SU-DHL-6 (cell line): Measurements from ENCODE around the gene PFKFB1.

Experiments used
- H2AFZ ChIP-seq: fragments of 200-600 bp; sonication (generic); 2 replicates; pipeline ENCODE4 v1.6.1; 2014; ENCODE audit warnings: low read depth, mild to moderate bottlenecking, moderate library complexity, mixed read lengths, antibody characterized with exemption, low read length; ENCODE audit not compliant: severe bottlenecking
- H3F3A ChIP-seq: fragments of 200-600 bp; shearing (Covaris generic); 2 replicates; pipeline ENCODE4 v1.6.0; 2016; ENCODE audit warnings: antibody characterized with exemption, mild to moderate bottlenecking; ENCODE audit not compliant: insufficient read depth
- H3K27ac ChIP-seq: fragments of 200-600 bp; sonication (generic); 2 replicates; pipeline ENCODE4 v1.5.1; 2016; ENCODE audit warnings: low read depth, mild to moderate bottlenecking, low read length, moderate library complexity, mixed read lengths
- H3K27me3 ChIP-seq: fragments of 200-600 bp; sonication (generic), shearing (Covaris generic); 2 replicates; pipeline ENCODE4 v1.6.0; 2014; ENCODE audit warnings: mild to moderate bottlenecking, low read length
- H3K36me3 ChIP-seq: fragments of 200-600 bp; sonication (generic); 2 replicates; pipeline ENCODE4 v1.6.1; 2014; ENCODE audit warnings: mild to moderate bottlenecking, low read length, mixed read lengths
- H3K4me2 ChIP-seq: fragments of 300-600, 200-600 bp; shearing (Covaris generic), sonication (generic); 2 replicates; pipeline ENCODE4 v1.6.0; 2014; ENCODE audit warnings: low read length, low read depth, mild to moderate bottlenecking; ENCODE audit not compliant: poor library complexity, severe bottlenecking
- H3K4me3 ChIP-seq: fragments of 200-600 bp; sonication (generic); 2 replicates; pipeline ENCODE4 v1.5.1; 2014; ENCODE audit warnings: antibody characterized with exemption, low read length, mild to moderate bottlenecking, mixed read lengths; ENCODE audit not compliant: insufficient read depth, poor library complexity, severe bottlenecking
- H3K79me2 ChIP-seq: fragments of 200-600 bp; sonication (generic); 2 replicates; pipeline ENCODE4 v1.6.1; 2014; ENCODE audit warnings: mild to moderate bottlenecking, low read length, moderate library complexity; ENCODE audit not compliant: insufficient read depth
- H3K9ac ChIP-seq: fragments of 200-600 bp; sonication (generic); 2 replicates; pipeline ENCODE4 v1.7.0; 2014; ENCODE audit warnings: mild to moderate bottlenecking, low read length
- H3K9me2 ChIP-seq: fragments of 200-600 bp; sonication (generic); replicated peaks from 2 replicates; pipeline ENCODE4 v1.6.1; 2014; ENCODE audit warnings: low read length; ENCODE audit not compliant: insufficient read depth
- H3K9me3 ChIP-seq: fragments of 200-600 bp; sonication (generic); 2 replicates; pipeline ENCODE4 v1.6.1; 2014; ENCODE audit warnings: low read length, mixed read lengths; ENCODE audit not compliant: insufficient read depth
- H4K20me1 ChIP-seq: fragments of 200-600 bp; sonication (generic); 2 replicates; pipeline ENCODE4 v1.6.1; 2014; ENCODE audit warnings: low read depth, mild to moderate bottlenecking, antibody characterized with exemption, low read length, moderate library complexity, mixed read lengths
- EZH2phosphoT487 ChIP-seq: fragments of 200-600 bp; sonication (generic), shearing (Covaris generic); conservative IDR thresholded peaks from 2 replicates; pipeline ENCODE4 v1.6.1; 2018; ENCODE audit warnings: mild to moderate bottlenecking, antibody characterized with exemption, low read length, moderate library complexity, mixed read lengths
- TF ChIP-seq, protein P1 (sequence below): fragments of 200-600 bp; sonication (generic); IDR thresholded peaks from one replicate; pipeline ENCODE4 v1.5.1; 2017; ENCODE audit warnings: antibody characterized with exemption, mild to moderate bottlenecking, low read length, moderate library complexity; ENCODE audit not compliant: insufficient read depth, poor library complexity, severe bottlenecking

The PFKFB1 gene

DNA sequence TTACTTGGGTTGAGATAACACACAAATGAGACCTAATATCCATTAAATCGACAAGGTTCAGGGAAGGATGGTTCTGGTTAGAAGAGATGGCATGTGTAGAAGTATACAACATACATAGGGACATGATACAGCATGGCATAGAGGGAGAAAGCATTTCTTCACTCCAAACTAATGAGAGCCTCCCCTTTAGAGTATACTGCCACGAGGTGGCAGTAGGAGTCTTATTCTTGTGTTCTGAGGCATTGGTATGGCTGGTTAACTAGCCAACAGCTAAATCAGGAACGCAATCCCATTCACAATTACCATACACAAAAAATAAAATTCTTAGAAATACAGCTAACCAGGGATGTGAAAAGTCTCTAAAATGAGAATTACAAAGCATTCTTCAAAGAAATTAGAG is 102.4 kb downstream of the PFKFB1 start:
- Histone ChIP-seq H3F3A (no peaks in the 10 kb centered on the region), H4K20me1 (no peaks in the 10 kb centered on the region), H3K27ac (no peak overlapping the region), H2AFZ (no peak overlapping the region), H3K79me2 (no peaks in the 10 kb centered on the region), H3K27me3 (no peaks in the 10 kb centered on the region), H3K4me3 (no peak overlapping the region), H3K9me3 (no peaks in the 10 kb centered on the region), H3K4me2 (no peak overlapping the region), H3K9me2 (no peaks in the 10 kb centered on the region), H3K9ac (no peak overlapping the region), H3K36me3 (no peaks in the 10 kb centered on the region)
- TF ChIP-seq EZH2phosphoT487, result no peak
- TF ChIP-seq, protein P1, sequence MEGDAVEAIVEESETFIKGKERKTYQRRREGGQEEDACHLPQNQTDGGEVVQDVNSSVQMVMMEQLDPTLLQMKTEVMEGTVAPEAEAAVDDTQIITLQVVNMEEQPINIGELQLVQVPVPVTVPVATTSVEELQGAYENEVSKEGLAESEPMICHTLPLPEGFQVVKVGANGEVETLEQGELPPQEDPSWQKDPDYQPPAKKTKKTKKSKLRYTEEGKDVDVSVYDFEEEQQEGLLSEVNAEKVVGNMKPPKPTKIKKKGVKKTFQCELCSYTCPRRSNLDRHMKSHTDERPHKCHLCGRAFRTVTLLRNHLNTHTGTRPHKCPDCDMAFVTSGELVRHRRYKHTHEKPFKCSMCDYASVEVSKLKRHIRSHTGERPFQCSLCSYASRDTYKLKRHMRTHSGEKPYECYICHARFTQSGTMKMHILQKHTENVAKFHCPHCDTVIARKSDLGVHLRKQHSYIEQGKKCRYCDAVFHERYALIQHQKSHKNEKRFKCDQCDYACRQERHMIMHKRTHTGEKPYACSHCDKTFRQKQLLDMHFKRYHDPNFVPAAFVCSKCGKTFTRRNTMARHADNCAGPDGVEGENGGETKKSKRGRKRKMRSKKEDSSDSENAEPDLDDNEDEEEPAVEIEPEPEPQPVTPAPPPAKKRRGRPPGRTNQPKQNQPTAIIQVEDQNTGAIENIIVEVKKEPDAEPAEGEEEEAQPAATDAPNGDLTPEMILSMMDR, result no peak

DNA sequence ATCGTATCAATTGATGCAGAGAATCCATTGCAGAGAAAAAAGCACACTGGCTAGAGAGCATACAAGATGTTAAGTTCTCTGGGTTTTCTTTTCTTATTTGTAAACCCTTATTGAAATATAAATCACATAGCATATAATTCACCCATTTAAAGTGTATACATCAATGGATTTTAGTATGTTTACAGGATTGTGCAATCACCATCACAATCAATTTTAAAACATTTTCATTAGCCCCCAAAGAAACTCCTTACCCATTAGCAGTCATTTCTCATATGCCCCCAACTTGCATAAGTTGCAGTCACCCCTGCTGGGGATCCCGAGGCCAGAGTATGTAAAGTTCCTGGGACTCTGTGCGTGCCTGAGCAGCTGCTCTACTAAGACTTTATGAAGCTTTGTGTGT is 108.2 kb downstream of the PFKFB1 start:
- Histone ChIP-seq H3K27me3 (no peaks in the 10 kb centered on the region), H3K27ac (no peak overlapping the region), H3K4me3 (no peak overlapping the region), H3K4me2 (no peak overlapping the region), H3K9me2 (no peaks in the 10 kb centered on the region), H3K9me3 (no peaks in the 10 kb centered on the region), H3K9ac (no peak overlapping the region), H3K79me2 (no peaks in the 10 kb centered on the region), H3F3A (no peaks in the 10 kb centered on the region), H3K36me3 (no peaks in the 10 kb centered on the region), H4K20me1 (no peaks in the 10 kb centered on the region), H2AFZ (no peak overlapping the region)
- TF ChIP-seq, protein P1, result no peak
- no peak for TF ChIP-seq EZH2phosphoT487
